ENCODE data around the gene CCR2. TPM values are rescaled to one million over a fixed set of nuclear protein-coding genes. Genes with fewer than 3 reads are reported as not detected.

CCR2 gene
- 15.8 TPM for total RNA-seq
- long read RNA-seq, transcript CCR2-204 (2 exons, 2,386 nt): major isoform, 5 of 10 reads
- long read RNA-seq, partial matches to known transcripts: 0 of 10 reads
- long read RNA-seq, other reads (novel, unspliced or antisense): 4 of 10 reads

DNA sequence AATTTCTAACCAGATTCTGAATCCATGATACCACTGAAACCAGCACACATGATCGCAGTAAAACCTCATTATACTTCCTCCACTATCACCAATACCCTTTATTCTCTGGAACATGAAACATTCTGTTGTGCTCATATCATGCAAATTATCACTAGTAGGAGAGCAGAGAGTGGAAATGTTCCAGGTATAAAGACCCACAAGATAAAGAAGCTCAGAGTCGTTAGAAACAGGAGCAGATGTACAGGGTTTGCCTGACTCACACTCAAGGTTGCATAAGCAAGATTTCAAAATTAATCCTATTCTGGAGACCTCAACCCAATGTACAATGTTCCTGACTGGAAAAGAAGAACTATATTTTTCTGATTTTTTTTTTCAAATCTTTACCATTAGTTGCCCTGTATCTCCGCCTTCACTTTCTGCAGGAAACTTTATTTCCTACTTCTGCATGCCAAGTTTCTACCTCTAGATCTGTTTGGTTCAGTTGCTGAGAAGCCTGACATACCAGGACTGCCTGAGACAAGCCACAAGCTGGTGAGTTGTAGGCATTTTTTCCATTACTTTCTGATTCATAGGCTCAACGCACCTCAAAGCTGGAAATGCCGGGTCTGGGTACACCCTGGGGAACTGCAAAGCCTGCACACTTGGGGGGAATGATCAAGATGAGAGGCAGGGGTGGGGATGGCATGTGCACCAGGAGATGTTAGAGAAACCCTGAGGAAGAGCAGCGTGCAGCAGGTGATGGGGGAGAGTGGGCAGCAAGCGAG lies at the start of gene CCR2:
CCR2 (plus strand) TSS at position 465 of the 764 bp plus-strand sequence. CDS start 3,417 bp downstream, outside the sequence.
- DNase-seq (no peak), ATAC-seq (peak in 1 of 2 donors; percentile 34)
- intact Hi-C loops (cut with DNase I): no loop called here
- Histone ChIP-seq H3K27ac (peak within 1 kb of the TSS; percentile 53), H3K4me3 (peak within 1 kb of the TSS; percentile 38), H3K27me3 (ENCODE audit: low read depth) (no peaks in the 10 kb centered on the region), H3K4me1 (no peaks in the 10 kb centered on the region), H3K9me3 (no peaks in the 10 kb centered on the region), H3K36me3 (no peaks in the 10 kb centered on the region)
- TF ChIP-seq, protein P1, sequence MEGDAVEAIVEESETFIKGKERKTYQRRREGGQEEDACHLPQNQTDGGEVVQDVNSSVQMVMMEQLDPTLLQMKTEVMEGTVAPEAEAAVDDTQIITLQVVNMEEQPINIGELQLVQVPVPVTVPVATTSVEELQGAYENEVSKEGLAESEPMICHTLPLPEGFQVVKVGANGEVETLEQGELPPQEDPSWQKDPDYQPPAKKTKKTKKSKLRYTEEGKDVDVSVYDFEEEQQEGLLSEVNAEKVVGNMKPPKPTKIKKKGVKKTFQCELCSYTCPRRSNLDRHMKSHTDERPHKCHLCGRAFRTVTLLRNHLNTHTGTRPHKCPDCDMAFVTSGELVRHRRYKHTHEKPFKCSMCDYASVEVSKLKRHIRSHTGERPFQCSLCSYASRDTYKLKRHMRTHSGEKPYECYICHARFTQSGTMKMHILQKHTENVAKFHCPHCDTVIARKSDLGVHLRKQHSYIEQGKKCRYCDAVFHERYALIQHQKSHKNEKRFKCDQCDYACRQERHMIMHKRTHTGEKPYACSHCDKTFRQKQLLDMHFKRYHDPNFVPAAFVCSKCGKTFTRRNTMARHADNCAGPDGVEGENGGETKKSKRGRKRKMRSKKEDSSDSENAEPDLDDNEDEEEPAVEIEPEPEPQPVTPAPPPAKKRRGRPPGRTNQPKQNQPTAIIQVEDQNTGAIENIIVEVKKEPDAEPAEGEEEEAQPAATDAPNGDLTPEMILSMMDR (IDR thresholded peaks at IDR 0.05): no peak

DNA sequence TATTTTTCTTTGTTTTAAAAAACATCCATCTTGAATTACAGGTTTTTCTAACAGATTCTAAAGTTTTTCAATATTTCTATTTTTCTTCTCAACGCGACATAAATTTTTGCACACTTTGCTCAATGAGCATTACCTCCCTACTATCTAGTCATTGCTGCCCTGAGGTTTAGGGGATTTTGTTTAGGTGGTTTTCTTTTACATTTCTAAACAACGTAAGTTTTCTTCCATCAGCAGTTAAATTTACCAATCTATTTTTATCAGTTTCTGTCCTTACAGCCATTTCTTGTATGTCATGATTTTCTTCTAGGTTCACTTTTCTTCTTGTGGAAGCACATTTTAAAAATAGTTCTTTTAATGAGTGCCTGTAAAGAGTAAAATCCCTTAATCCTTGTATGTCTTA lies 49.2 kb upstream of the CCR2 start:
- intact Hi-C loops (cut with DNase I): no loop called here
- Histone ChIP-seq H3K4me3 (no peak overlapping the region), H3K9me3 (no peaks in the 10 kb centered on the region), H3K27me3 (ENCODE audit: low read depth) (no peaks in the 10 kb centered on the region), H3K36me3 (no peaks in the 10 kb centered on the region), H3K4me1 (peaks cover 15% of the 10 kb centered on the region), H3K27ac (no peak overlapping the region)
- DNase-seq: no peak
- ATAC-seq: no peak
- TF ChIP-seq, protein P1 (IDR thresholded peaks at IDR 0.05): no peak

DNA sequence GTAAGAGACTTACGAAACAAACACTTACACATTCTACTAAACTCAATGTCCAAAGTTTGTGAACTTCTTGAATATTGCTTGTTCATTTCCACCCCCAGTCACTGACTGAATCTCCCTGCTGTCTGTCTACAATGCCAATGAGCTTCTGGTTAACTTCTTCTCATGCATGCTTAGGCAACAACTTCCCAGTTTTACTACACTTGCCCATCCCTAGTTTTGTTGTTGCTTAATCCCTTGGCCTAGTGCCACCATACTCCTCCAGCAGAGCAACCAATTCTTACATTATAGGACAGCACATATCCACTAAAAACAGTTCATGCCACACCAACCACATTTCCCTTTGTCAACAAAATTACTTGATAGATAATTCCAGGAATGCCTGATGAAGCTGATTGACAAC lies 40.9 kb upstream of the CCR2 start:
- peaks cover 20% of the 10 kb centered on the region for H3K4me1 ChIP-seq
- H3K9me3 ChIP-seq: no peaks in the 10 kb centered on the region
- intact Hi-C loops (cut with DNase I): no loop called here
- no peak for DNase-seq
- no peaks in the 10 kb centered on the region for H3K27me3 ChIP-seq (ENCODE audit: low read depth)
- TF ChIP-seq, protein P1 (IDR thresholded peaks at IDR 0.05): no peak
- ATAC-seq: peak; percentile 78 to 87
- H3K4me3 ChIP-seq: no peak overlapping the region
- H3K27ac ChIP-seq: no peak overlapping the region
- H3K36me3 ChIP-seq: no peaks in the 10 kb centered on the region

DNA sequence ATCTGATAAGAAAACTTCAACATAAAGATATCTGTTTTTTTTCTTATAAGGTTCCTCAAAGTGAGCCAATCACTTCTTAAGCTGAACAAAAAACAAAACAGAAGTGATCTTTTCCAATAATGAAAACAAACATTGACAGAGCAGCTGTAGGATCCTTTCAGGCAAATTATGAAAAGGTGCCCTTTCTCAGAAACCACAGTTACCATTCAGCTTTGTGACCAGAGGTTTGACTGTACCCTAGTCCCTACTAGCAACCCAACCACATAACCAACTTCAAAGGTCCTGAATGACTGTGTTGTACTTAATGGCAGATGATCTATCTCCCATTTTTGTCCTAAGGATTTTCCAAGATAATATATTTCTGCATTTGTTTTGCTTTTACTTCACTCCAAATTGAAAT lies 39.4 kb upstream of the CCR2 start:
- ATAC-seq (no peak), DNase-seq (no peak)
- TF ChIP-seq, protein P1 (IDR thresholded peaks at IDR 0.05): no peak
- intact Hi-C loops (cut with DNase I): no loop called here
- Histone ChIP-seq H3K36me3 (no peaks in the 10 kb centered on the region), H3K4me3 (no peak overlapping the region), H3K4me1 (peaks cover 20% of the 10 kb centered on the region), H3K27me3 (ENCODE audit: low read depth) (no peaks in the 10 kb centered on the region), H3K27ac (no peak overlapping the region), H3K9me3 (no peaks in the 10 kb centered on the region)

DNA sequence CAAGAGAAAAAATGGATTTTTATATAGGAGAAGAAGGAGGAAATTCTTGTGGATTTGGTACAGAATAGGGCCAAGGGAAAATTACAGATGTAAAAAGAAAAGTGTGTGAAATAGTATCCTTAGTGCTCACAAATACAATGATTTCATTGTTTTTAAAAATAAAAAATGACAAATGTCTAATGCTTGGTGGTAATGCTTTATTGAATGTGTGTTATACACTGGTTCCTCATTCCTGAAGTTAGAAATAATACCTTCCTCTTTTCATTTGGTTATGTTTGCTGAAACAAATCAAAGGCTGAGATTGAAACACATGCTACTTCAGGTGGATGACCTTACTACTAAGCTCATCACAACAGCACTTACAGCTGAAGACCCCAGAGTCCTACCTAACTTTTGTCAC lies 37.7 kb upstream of the CCR2 start:
- peaks cover 20% of the 10 kb centered on the region for H3K4me1 ChIP-seq
- ATAC-seq (no peak), DNase-seq (no peak)
- no peaks in the 10 kb centered on the region for H3K9me3 ChIP-seq
- TF ChIP-seq, protein P1 (IDR thresholded peaks at IDR 0.05): no peak
- no peak overlapping the region for H3K4me3 ChIP-seq
- H3K27me3 ChIP-seq (ENCODE audit: low read depth): no peaks in the 10 kb centered on the region
- intact Hi-C loops (cut with DNase I): no loop called here
- H3K27ac ChIP-seq: peak overlapping the region; percentile 53
- no peaks in the 10 kb centered on the region for H3K36me3 ChIP-seq

All from lower lobe of right lung (tissue), 2 donors.